T-helper 2 cell treated with Interferon-gamma antibody and Interleukin-4, amounts not matched to agents 100 ng/mL and 5 ng/mL, for 36 hours (primary cell): Measurements from ENCODE around the gene SPSB1. TPM values are rescaled to one million over a fixed set of nuclear protein-coding genes. Genes with fewer than 3 reads are reported as not detected.

ENCODE experiments used
- intact Hi-C: fragments of 100-400 bp; cut with micrococcal nuclease; formaldehyde crosslinking; loops from one replicate; pipeline ENCODE4 v1.15.1; 2023
- total RNA-seq: library from RNA; stranded (reverse); gene quantifications from 2 replicates; pipeline ENCODE4 v1.2.3, GENCODE V29; 2022

SPSB1 gene
- total RNA-seq, 1 donor from 2014 or later: 13.2 TPM

GRCh38 chr1:9385801-9386573 lies 93.3 kb downstream of the SPSB1 start:
- intact Hi-C loops: no loop called here

- intact Hi-C loops: no loop called here
Measured at GRCh38 chr1:9388335-9389180, 95.9 kb downstream of the SPSB1 start.

- intact Hi-C loops: no loop called here
Measured at GRCh38 chr1:9389968-9390367, 97.3 kb downstream of the SPSB1 start.

DNA sequence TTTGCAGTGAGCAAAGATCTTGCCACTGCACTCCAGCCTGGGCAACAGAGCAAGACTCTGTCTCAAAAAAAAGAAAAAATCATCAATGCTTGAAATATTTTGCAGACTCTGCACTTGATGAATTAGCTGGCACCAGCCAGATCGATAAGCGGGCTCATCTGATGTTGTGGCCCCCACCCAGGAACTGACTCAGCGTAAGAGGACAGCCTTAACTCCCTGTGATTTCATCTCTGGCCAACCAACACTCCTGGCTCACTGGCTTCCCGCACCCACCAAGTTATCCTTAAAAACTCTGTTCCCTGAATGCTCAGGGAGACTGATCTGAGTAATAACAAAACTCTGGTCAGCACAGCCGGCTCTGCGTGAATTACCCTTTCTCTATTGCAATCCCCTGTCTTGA lies 98.9 kb downstream of the SPSB1 start:
- intact Hi-C loops: no loop called here

GRCh38 chr1:9394010-9394409 lies 101.3 kb downstream of the SPSB1 start:
- intact Hi-C loops: no loop called here

GRCh38 chr1:9395018-9395417 lies 102.3 kb downstream of the SPSB1 start:
- intact Hi-C loops: no loop called here

DNA sequence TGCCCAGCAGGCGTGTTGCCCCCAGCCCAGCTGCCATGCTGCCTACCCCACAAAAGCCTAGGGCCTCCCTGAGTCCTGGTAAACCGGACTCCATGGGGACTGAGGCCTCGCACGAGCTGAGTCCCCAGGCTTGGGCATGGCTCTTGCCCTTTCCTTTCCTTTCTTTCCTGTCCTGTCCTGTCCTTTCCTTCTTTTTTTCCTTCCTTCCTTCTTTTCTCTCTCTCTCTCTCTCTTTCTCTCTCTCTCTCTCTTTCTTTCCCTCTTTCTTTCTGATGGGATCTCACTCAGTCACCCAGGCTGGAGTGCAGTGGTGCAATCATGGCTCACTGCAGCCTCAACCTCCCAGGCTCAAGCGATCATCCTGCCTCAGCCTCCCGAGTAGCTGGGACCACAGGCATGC lies 104.4 kb downstream of the SPSB1 start:
- intact Hi-C loops: no loop called here

DNA sequence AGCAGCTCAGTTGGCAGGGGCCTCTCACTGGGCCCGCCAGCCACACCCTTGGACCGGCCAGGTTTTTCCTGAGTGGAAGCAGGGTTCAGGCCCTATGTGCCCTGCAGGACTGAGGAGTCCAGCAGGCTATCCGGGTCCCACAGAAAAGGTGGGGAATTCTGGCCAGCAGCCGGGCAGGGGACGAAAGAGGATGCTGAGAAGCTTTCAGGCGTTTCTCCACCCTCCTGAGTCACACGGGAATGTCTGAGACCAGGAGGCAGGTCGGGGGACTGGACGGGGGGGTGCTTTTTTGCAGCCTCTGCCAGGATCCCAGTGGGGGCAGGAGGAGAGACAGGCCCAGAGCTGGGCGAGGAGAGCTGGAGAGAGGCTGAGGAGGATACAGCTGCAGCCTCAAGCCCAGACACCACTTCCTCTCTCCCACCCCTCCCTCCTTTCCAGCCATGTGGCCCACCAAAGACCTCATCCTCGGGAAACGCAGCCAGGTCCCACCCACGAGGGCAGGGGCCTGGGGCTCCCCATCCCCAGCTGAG lies 105.4 kb downstream of the SPSB1 start:
- intact Hi-C loops: no loop called here

GRCh38 chr1:9399510-9400424 lies 107.1 kb downstream of the SPSB1 start:
- intact Hi-C loops: no loop called here

DNA sequence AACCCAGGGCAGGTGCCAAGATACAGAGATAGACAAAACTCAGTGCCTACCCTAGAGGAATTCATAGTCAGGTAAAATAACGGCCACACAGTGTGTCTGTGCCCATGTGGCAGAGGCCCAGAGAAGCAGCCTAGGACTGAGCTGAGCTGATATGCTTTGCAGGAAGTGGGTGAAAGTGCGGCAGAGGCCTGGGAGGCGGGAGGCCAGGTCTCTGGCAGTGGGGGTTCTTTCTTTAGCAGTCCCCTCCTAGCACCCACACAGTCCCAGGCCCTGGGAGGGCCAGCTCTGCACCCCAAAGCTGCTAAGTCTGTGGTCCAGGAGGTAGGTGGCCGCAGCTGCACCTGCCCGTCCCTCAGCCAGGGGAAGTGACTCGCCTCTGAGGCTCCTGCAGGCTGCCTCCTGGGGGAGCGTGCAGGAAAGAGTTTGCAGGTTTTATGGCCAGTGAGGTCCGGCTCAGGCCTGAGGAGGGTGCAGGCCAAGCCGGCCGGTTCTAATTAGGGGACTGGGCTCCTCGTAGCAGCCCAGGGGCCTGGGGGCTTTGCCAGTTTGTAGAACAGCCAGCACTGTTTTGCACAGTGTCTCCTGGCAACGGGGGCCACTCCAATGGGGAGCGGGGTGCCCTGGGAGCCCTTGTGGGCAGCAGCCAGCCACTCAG lies 107.9 kb downstream of the SPSB1 start:
- intact Hi-C loops: no loop called here

DNA sequence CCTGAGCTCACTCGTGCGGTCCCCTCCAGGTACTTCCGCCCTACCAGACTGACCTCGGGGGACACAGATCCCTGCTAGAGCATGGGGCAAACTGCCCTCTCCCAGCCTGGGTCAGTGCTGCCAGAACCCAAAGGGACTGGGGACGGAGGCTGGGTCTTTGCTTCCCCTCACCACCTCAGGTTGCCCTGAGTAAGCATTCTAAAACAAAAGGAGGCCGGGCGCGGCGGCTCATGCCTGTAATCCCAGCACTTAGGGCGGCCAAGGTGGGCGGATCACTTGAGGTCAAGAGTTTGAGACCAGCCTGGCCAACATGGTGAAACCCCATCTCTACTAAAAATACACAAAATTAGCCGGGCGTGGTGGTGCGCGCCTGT lies 108.4 kb downstream of the SPSB1 start:
- intact Hi-C loops: no loop called here

GRCh38 chr1:9402256-9402616 lies 109.5 kb downstream of the SPSB1 start:
- intact Hi-C loops: no loop called here

DNA sequence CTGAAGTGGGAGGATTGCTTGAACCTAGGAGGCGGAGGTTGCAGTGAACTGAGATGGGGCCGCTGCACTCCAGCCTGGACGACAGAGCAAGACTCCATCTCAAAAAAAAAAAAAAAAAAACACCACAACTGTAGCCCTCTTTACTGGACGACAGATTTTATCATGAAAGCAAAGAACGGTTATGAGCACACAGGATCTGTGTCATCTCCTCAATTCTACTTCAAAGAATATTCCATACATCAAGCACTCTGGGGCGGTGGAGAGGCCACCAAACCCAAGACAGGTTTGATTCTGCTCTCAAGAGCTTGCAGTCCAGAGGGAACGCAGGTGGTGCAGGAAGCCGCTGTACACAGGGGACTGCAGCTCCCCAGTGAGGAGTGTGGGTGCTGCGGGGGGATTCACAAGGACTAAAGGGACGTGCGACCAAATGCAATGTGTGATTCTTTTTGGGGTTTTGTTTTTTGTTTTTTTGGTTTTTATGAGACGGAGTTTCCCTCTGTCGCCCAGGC lies 110.1 kb downstream of the SPSB1 start:
- intact Hi-C loops: no loop called here

DNA sequence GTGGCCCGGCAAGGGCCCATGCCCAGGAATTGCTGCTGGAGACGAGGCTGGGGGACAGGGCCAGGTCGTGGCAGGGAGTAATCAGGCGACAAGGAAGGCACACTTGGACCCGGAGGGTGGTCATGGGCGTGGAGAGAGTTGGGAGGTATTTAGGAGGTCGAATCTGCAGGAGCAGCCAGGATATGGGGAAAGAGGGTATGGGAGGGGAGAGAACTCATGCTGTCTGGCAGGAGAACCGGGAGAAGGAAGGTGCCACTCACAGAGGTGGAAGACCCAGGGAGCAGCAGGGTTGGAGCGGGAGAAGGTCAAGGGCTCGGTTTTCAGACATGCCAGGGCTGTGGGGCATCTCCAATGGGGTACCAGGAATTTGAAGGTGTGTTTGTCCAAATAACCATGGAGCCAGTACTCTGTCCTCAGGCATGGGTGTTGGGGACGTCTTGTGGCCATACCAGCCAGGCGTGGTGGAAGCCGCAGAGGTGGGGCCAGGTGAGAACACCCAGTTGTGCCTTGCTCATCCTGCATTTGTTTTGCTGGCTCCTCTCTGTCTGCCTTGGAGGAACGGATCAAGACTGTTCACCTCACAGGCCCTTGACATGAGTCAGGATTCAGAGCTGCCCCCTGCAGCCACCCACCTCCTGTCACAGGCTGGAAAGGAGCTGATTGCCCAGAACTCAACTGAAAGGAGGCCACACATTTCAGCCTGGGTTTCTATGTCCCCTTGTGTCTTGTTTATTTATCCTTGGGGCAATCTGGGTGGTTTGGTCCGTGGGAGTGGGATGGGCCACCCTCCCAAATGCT lies 111.6 kb downstream of the SPSB1 start:
- intact Hi-C loops: no loop called here

GRCh38 chr1:9406111-9406510 lies 113.4 kb downstream of the SPSB1 start:
- intact Hi-C loops: no loop called here

GRCh38 chr1:9410737-9411297 lies 118.1 kb downstream of the SPSB1 start:
- intact Hi-C loops: loop anchor here (5.0 kb wide), 1 partner anchor 119 kb away; the partner anchor contains the start of gene SPSB1

DNA sequence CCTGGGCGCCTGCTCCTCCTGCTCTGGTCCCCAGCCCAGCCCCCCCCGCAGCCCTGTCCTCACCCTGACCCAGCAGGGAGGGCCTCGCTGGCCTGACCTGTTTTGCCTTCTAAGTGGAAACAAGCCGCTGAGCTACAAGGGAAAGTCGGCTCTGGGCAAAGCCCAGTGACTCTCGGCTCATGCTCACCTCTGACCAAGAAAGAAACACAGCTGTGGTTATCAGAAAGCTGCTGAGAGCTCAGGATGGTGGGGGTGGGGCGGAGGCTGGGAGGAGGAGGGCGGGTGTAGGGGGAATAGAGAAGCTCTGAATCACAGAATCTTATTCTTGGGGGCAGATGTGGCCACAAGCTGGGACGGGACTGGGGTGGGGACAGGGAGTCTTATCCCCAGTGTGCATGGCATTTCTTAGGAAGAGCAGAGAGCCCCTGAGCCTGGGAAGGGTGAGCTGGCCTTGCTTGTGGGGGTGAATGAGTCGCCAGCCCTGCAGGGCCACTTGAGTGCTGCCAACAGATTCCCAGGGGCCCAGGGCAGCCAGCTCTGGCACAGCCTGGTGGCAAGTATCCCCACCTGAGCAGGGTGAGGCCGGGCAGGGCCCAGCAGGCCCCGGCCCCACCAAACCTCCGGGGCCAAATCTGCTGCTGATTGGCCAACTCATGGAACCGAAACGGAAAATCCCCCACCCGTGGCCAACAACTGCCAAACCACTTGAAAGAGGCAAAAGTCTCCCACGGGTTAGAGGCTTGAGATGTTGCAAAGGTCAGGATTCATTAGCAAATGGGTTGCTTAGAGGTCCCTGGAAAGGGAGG lies 120.6 kb downstream of the SPSB1 start:
- intact Hi-C loops: loop anchor here (1.0 to 5.0 kb wide), 3 partner anchors 8 to 121 kb away; partner anchors contain the start of gene SPSB1

DNA sequence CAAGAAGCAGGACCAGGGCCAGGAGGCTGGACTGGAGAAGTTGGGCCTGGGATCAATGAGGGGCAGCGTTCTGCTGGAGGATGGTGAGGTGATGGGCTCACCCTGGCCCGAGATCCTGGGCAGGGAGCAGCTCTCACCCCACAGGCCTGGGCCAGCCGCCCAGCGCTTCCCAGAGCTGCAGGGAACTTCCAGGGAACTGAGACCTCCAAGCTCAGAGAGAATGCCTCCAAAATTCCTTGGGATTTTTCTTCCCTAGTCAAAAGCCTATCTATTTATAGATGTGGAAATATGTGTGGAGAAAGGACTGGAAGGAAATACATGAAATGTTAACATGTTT lies 121.2 kb downstream of the SPSB1 start:
- intact Hi-C loops: loop anchor here (1.0 to 5.0 kb wide), 3 partner anchors 7 to 122 kb away; partner anchors contain the start of gene SPSB1

DNA sequence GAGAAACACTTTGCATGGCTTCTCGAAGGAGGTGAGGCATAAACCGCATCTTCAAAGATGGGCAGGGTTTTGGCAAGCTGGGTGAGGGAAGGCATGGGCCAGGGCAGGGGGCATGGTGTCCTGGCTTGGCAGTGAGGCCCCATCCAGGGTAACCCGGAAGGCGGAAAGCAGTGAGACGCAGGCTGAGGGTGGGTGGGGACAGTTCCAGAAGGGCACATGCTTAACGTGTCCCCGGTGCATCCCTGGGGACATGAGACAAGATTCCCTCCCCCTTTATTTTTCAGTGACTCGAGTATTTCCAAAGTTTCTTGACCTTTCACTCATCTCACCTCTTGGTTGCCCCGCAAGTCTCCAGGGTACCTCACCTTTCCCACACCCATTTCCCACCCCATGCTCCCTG lies 123.8 kb downstream of the SPSB1 start:
- intact Hi-C loops: no loop called here
